GM18517 (cell line): ENCODE measurements around the gene ZFP36.

Experiments
- ATAC-seq: cut with Tn5 transposase; IDR thresholded peaks from one replicate; pipeline ENCODE4 v1.9.1; 2021; ENCODE audit warnings: mild to moderate bottlenecking, moderate library complexity; ENCODE audit not compliant: unreplicated experiment

The ZFP36 gene

DNA sequence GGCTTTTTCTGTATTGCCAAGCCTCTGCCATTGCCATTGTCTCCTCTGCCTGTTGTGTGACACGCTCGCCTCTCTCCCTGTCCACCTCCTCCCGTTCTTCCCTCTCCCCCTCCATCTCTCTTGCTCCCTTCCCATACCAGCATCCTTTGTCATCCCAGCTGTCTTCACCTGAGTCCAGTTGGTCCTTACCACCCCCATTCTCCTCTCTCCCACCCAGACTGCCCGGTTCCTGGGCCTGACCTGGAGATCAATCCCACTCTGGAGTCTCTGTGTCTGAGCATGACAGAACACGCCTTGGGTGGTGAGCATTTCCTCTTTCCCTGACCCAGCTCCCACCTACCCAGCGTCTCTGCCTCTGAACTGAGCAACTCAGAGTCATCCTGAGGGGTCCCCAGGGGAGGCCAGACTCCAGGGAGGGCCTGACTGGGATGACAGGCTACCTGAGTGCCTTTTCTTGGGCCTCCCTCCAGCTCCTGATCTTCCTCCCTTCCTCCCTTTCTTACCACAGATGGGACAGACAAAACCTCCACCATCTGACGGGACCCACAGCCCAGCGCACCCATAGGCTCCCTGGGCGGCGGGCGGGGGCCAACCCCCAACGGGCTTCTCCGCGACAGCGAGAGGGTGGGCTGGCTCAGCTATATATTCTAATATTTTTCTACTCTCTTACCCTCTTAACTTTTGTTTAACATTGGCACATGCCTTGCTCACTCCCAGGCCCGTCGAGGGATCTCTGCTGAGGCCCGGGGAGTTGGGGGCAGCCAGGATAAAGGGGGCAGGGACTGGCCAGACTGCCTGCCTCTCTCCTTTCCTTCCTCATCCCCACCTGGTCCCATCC, 23.4 kb upstream of the ZFP36 start:
- ATAC-seq: no peak

DNA sequence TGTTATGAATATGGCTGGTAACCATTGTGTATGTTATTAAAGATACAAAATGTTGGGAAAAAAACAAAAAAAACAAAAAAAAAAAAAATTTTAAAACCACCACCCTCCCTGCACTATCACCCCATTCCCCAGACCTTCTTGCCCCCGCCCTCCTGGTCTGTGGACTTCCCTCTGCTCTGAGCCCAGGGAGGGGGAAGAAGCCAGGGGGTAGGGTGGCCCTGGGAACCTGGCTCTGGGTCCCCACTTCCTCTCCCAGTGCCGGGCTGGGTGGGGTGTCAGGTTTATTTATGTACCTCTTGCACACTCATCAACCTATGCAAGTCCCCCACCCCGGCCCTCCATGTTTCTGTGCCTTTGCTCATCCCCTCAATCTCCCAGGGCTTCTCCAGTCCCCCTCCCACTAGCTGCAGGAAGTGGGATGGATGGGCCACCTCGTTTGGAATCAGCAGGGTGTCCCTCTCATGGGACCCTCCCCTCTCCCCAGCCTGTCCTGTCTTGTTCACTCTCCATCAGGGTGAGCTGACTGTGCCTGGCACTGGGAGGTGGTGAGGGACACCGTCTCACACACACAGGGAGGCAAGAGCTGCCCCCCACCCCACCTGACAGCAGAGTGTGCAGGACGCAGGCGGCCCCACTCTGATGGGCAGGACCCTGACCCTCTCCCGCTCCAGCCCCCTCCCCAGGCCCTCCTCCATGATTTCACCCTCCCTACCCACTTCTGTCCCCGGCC, 21.6 kb upstream of the ZFP36 start:
- no peak for ATAC-seq

DNA sequence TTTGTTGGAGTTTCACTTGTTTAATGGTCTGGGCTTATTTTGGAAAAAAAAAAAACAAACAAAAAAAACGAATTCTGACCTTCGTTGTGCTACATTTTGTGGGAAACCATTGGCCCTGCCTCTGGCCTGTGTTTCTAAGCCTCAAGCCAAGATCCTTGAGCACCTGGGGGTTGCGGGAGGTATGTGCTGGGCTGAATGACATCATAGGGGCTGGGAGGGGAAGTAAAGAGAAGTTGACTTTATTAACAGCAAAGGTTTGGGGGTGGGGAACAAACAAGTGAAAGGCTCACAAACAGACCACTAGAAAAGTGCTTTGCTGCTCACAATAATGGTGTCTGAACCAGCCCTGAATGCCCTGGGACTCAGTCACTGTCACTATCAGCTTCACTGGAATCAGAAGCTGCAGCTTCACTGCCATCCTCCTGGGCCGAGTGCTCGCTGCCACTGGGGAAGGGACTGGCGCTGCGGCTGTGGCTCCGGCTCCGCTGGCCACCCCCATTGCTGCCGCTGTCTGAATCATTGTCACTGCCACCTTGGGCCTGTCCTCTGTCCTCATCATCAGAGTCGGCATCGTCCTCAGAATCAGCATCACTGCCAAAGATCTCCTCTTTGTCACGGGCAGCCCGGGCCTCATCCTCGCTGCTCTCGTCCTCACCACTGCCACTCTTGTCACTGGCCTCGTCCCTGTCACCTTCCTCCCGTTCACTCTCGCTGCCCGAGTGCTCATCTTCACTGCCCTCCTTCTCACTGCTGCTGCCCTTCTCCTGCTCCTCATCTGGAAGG, 20.8 kb upstream of the ZFP36 start:
- no peak for ATAC-seq

DNA sequence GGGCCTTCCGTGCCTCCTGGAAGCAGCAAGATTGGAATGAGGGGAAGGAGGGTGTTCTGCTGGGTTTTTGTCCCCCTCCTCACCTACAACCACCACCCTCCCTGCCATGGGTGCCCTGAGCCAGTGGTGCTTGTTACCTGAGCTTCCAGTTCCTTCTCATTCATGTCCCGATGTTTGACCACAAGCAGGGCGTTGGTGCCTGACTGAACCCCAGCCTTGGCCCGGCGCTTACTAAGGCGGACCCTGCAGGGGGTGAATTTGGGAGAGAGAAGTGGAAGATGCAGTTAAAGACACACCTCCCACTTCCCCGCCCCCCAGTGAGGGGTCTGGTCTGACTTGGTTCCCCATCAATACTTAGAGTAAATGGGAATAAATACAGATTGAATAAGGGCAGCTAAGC, 20.1 kb upstream of the ZFP36 start:
- ATAC-seq: no peak

DNA sequence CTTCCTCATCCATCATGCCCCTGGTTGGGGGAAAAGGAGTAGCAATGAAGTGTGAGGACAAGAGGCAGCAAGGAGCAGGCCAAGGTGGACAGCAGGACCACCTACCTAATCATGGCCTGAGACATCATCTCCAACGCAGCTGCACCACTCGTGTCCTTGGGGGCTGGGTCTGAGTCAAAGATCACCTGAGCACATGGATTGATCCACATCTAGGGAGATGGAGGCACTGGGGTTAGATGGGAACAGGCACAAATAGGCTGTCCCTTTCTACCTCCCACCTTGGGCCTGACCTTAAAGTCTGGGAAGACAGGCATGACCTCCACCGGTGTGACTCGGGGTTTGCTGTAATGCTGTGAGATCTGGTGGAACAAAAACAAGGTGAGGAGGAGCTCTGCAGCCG, 18.0 kb upstream of the ZFP36 start:
- no peak for ATAC-seq

DNA sequence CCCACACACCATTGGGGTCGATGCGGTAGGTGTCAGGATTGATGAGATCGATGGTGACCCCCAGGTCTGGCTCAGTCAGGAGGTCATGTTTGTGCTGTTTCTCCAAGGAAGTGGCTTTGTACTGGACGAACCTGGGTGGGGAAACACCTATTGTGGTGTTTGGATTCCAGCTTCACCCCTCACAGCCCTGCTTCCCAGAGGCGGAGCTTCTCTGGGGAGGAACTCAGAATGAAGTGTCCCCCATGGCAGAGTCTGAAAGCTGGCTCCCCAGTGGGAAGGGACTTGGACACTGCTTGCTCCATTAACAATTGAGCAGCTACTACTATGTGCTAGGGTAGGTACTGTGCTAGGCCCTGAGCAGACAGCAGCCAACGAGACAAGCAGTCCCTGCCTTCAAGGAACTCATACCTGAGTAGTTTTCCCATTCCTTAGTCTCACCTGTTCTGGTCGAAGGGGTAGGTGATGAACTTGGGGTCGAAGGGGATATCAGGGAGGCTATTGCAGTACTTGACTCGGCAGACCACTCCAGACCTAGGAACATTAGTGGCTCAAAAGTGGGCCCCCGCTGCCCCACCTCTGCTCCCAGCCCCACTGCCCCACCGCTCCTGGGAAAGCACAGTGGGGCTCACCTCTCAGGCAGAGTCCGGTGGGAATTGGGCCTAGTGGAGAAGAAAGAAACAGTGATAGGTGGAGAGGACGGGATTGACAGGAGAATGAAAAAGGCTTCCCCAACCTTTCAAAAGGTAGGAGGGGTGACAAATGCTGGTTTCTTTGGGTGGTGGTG, 16.8 kb upstream of the ZFP36 start:
- no peak for ATAC-seq

DNA sequence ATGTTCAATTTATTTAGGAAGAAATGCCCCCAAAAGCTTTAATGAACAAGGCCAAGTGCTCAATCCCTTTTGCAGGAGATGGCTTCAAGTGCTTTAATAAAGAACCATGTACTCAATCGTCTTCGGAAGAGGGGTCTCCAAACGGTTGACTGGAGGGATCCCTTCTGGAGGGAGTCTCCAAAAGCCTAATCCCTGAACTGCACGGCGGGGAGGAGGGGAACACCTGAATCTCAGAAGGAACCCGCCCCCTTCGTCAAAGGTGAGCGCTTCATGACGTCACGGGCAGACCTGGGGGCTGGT, 16.2 kb upstream of the ZFP36 start:
- no peak for ATAC-seq

DNA sequence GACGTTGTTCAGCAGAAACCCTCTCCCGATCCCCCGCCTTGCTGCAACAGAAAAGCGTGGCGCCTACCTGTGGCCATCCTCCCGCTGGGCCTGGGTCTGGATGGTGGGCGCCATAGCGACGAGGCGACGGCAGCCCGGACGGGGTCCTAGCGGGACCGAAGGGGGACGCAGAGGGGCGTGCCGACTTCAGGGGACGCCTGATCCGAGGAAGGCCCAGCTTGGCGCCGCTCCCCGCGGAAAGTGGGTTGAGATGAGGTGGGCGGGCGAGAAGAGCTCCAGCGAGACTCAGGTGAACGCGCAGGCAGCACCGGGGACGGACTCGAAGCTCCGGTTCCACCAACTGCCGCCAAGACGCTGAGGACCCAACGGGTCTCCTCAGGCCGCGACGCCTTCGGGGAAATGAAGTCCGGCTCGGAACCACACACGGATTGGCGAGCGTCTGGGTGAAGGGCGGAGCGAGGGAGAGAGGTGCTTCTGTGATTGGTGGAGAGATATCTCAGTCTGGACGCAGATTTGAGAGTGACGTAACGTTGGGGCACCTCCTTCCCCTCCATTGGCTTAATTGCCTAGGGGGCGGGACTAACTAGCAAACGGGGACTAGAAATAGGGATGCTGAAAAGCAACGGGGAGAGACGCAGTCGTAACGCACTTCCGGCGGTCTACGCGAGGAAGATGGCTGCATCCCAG, 15.8 kb upstream of the ZFP36 start, which contains the start of the genes MED29 and PAF1:
TSS of gene MED29 (plus strand) at position 628 of the 687 bp plus-strand sequence. CDS start at position 673, 45 bp downstream.
TSS of gene PAF1 (minus strand) at position 356 of the 687 bp plus-strand sequence. CDS start at position 114, 242 bp downstream.
- ATAC-seq: peak; percentile 95

DNA sequence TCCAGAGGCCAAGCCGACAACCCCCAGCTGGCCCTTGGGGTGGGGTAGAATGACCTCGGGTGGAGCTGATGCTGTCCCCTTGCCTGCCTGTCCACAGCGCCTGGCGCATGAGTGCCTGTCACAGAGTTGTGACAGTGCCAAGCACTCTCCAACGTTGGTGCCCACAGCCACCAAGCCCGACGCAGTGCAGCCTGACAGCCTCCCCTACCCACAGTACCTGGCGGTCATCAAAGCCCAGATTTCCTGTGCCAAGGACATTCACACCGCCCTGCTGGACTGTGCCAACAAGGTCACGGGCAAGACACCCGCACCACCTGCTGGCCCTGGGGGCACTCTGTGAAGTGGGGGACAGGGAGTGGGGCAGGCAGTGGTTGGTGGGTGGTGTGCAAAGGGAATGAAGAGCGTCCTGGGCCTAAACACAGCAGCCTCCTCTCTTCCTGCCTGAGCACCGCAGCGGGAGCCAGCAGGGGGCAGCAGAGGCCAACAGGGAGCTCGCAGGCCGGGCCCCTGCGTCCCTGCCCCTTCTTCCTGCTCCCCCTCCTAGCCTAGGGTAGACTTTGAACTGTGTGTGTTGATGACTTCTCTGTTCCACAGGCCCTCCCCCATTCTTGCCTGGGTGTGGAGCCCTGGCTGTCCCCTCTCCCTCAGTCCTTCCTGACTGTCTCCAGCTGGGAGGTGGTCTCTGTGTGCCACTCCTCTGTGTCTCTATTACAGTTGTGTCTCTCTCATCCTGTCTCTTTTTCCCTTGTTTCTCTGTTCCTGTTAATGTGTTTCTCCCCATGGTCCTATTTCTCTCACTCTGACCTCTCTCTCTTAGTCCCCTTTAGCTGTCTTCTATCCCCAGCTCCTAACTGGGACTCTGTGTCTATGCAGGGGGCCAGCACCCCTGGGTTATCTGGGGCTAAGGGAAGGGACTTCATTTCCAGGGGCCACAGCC, 9.0 kb upstream of the ZFP36 start:
- peak; percentile 38 for ATAC-seq

DNA sequence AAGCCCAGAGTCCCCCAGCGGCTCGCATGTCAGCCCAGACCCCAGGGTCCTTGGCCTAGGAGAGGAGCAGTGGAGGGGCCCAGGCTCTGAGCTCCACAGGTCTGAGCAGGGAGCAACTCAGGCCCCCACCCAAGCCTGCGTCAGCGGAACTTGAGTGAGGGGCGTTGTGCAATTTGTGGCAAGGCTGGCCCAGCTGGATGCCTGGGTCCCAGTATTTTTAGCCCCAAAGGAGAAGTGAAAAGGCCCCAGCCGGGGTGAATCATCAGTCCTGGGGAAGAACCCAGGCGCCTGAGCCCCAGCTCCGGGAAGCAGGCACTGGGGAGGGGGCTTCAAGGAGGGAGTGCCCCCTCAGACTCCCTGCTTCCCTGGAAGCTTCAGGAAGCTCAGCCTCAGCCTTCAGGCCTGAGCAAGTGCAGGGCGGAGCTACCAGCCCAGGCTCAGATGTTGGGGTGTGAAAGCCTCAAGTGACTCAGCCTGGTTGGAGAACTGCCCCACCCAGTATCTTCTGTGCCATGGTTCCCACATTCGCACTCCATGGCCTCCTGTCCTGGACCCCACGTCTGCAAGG, 8.3 kb upstream of the ZFP36 start:
- no peak for ATAC-seq

DNA sequence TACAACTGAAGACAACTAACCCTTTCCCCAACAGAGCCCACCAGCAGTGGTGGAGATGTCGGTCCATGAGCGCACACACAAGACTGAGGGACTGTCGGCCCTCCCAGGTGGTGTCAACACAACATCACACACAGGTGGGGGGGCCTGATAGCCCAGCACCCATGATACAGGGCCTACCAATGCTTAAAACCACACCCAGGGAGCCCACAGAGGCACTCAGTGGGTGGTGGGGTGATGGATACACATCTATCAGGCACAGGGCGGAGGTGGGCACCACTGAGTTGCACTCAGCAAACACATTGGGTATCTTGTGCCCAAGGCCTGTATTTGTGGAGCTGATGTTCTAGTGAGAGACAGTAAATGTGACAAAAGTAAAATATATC, 7.0 kb upstream of the ZFP36 start:
- no peak for ATAC-seq

DNA sequence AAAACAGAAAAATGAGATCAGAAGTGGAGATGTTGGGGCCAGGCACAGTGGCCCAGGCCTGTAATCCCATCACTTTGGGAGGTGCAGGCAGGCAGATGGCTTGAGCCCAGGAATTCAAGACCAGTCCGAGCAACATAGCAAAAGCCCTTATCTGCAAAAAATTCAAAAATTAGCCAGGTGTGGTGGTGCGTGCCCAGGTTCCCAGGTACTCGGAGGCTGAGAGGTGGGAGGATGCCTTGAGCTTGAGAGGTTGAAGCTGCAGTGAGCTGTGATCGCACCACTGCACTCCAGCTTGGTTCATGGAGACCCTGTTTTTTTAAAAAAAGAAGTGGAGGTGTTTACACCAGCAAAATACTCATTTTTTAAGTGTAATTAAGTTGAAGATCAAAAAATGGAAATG, 6.6 kb upstream of the ZFP36 start:
- no peak for ATAC-seq

DNA sequence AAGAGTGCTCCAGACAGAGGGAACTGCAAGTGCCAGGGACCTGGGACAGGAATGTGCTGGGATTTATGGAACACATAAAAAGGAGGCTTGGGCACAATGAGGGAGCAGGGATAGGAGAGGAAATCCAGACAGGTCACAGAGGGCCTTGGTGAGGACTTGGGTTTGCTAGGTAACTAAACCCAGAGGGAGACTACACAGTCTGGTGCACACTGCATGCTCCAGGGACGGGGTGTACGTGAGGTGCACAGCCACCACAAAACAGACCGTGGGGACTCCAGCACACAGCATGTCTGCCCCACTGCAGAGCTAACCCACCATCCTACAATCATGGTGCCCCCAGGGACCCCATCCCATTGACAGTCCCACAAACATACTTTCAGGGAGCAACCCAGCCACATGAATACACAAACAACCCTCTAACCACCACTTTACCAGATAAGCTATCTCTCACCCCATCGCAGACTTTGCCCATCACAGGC, 5.5 kb upstream of the ZFP36 start:
- ATAC-seq: no peak

DNA sequence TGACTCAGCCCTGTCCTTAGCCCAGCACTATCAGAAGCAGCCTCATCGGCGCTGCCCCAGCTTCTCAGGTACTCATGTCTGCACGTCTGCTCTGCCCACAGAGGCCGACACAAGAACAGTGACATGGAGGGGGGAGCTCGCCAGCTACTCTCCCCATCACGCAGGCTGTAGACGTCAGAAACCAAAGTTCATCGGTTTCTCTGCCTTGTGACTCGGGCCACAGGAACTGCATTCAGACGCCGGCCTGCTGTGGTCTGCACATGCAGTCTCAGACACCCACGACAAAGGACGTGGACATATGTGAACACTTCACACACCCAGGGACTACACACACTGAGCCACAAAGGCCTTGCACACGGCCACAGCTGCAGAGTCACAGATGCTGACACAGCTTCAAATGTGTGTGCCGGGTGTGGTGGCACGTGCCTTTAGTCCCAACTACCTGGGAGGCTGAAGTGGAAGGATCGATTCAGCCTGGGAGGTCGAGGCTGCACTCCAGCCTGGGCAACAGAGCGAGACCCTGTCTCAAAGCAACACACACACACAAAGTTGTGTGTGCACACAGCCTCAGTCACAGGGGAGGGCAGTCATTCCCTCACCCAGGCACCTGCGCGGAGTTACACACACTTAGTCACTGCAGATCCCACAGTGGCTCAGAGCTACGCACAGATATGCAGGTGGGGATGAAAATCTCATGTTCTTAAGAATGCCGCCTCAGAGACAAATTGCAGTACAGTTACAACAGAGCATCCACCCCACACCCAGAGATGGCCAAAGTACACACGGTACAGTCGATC, 4.9 kb upstream of the ZFP36 start:
- peak; percentile 22 for ATAC-seq

DNA sequence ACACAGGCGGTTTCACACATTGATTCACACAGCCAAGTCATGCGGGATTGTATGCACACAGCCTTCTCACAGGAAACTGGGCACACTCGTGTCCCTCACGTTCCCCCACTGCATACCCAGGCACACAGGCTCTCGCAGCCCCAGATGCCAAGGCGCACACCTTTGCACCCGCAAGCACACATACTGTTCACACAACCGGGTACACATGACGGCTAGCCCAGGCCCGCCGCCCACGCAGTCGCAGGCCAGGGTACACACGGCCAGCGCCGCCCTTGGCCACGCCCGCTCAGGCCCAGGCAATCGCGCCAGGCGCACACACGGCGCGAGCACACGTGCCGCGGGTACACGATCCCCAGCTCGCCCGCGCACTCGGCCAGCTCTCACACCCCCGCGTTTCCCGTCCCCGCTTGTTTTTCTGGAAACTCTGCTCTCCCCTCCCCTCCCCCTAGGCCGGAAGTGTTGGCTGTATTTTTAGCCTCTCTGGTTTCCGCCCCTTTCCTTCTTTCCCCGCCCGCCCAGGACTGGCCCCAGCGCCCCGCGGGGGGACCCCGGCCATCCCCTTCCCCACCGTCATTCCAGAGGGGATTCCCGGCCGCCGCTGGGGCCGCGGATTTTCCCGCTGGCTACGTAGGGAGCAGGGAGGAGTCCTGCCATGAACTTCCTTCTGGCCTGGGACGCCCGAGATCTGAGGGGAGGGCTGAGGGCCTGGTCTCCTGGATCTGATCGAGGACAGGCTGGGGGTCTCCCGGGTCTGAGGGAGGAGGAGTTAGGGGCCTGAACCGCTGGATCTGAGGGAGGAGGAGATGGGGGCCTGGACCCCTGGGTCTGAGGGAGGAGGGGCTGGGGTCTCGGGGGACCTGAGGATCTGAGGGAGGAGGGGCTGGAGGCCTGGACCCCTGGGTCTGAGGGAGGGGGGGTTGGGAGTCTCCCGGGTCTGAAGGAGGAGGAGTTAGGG, 4.0 kb upstream of the ZFP36 start:
- no peak for ATAC-seq
